PFSK-1 (cell line): ENCODE results near the gene ATP7B.

ENCODE experiments used
- FOXP2 ChIP-seq: optimal IDR thresholded peaks from 2 replicates; pipeline ENCODE3; 2011; ENCODE audit warnings: borderline replicate concordance, control low read depth, inconsistent platforms; ENCODE audit not compliant: insufficient read depth; ENCODE audit errors: extremely low read length, extremely low read depth
- POLR2AphosphoS5 ChIP-seq: IDR thresholded peaks from 2 replicates; pipeline ENCODE4 v1.6.1; 2012; ENCODE audit warnings: low read depth, mild to moderate bottlenecking, control low read depth, low read length, moderate library complexity
- REST ChIP-seq, 2 experiments: IDR thresholded peaks; 2 replicates each; pipeline versions ENCODE4 v1.6.1 to v1.8.0; 2011 to 2012; ENCODE audit warnings: low read depth in 2 of 2, low read length in 2 of 2, control low read depth in 1 of 2, inconsistent platforms in 1 of 2, mild to moderate bottlenecking in 1 of 2, moderate library complexity in 1 of 2; ENCODE audit not compliant: insufficient read depth in 1 of 2
- SIN3A ChIP-seq: IDR thresholded peaks from 2 replicates; pipeline ENCODE4 v1.6.1; 2012; ENCODE audit warnings: mild to moderate bottlenecking, low read length, moderate library complexity, borderline replicate concordance; ENCODE audit not compliant: insufficient read depth
- TAF1 ChIP-seq: IDR thresholded peaks from 2 replicates; pipeline ENCODE4 v1.6.1; 2012; ENCODE audit warnings: low read length, control low read depth, borderline replicate concordance; ENCODE audit not compliant: insufficient read depth

Gene ATP7B

GRCh38 chr13:51974482-51974881 is 36.8 kb downstream of the ATP7B start:
- no peak for TF ChIP-seq FOXP2
- TF ChIP-seq TAF1: no peak
- TF ChIP-seq POLR2AphosphoS5: no peak
- TF ChIP-seq REST (IDR thresholded peaks at IDR 0.05; ENCODE audit: insufficient read depth in 1 of 2, low read depth in 2 of 2, low read length in 2 of 2): no peak
- no peak for TF ChIP-seq SIN3A

GRCh38 chr13:51971520-51972426 is 39.5 kb downstream of the ATP7B start:
- TF ChIP-seq TAF1: no peak
- TF ChIP-seq SIN3A: no peak

- TF ChIP-seq SIN3A: no peak
- TF ChIP-seq FOXP2: no peak
- no peak for TF ChIP-seq TAF1
- TF ChIP-seq REST (IDR thresholded peaks at IDR 0.05; ENCODE audit: insufficient read depth in 1 of 2, low read depth in 2 of 2, low read length in 2 of 2): no peak
- TF ChIP-seq POLR2AphosphoS5: no peak
Measured at GRCh38 chr13:51970349-51970748, 40.9 kb downstream of the ATP7B start.

- TF ChIP-seq POLR2AphosphoS5 (no peak), REST (IDR thresholded peaks at IDR 0.05; ENCODE audit: insufficient read depth in 1 of 2, low read depth in 2 of 2, low read length in 2 of 2) (no peak), SIN3A (no peak), TAF1 (no peak), FOXP2 (no peak)
Measured at GRCh38 chr13:51967482-51968446, 43.5 kb downstream of the ATP7B start.

DNA sequence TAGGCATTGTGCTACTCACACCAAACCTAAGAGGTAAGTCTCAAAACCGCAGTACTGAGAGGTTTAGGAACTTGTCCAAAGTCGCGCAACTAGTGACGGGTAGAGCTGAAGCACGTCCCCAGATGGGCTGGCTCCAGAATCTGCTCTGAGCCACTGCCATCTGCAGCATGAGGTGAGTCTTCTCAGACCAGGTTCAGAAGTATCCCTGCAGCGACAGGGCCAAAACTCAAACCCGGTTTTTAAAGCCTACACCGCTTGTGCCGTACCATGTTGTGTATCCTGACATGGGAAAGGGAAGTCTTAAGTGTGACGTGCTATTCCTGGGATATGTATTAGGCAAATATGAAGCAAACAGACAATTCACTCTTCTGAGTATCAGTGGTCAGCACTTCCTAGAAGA is 45.1 kb downstream of the ATP7B start:
- TF ChIP-seq FOXP2 (no peak), SIN3A (no peak), POLR2AphosphoS5 (no peak), REST (IDR thresholded peaks at IDR 0.05; ENCODE audit: insufficient read depth in 1 of 2, low read depth in 2 of 2, low read length in 2 of 2) (no peak), TAF1 (no peak)
